Measurements from ENCODE around the gene MYCL.
"Not testable (repeated sequence)": the region's sequence is repeated elsewhere in the genome, so short reads cannot be mapped to it uniquely, and the experiment has no call there.

The MYCL gene

DNA sequence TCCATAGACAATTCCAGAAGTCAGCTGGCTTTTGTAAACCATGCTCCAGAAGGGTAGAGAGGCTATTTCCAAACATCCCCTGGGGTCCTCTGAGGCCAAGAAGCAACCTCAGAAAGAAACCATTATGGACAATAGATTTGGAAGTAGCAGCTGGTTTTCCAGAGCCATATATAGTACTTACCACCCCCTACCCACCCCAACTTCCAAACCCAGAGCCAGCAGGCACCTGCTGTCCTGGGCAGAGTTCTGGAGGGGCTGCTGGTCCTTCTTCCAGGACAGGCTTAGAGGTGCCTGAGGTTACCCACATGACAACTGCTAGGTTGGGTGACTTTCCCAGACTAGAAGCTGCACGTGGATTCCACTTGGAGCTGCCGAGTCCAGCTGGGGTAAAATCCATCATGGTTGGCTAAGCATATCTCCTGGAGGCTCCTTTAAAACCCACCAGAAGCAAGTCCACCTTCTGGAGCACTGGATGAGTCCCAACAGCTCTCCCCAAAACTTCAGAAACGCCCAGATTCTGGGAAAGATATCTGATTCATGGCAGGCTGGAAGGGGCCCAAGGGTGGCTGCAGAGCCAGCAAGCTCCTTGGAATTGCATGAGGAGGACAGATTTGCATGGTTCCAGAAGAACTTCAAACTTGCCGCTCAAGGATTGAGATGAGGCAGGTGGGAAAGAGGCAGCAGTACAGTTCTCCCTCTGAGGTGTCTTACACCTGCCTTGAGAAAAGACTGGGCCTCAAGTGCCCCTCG, 5.8 kb downstream of the MYCL start:
- DNase-seq (ENCODE audit: low read depth, low spot score) = no peak
- no peak overlapping the region for H3K4me3 ChIP-seq (ENCODE audit: low read length)

DNA sequence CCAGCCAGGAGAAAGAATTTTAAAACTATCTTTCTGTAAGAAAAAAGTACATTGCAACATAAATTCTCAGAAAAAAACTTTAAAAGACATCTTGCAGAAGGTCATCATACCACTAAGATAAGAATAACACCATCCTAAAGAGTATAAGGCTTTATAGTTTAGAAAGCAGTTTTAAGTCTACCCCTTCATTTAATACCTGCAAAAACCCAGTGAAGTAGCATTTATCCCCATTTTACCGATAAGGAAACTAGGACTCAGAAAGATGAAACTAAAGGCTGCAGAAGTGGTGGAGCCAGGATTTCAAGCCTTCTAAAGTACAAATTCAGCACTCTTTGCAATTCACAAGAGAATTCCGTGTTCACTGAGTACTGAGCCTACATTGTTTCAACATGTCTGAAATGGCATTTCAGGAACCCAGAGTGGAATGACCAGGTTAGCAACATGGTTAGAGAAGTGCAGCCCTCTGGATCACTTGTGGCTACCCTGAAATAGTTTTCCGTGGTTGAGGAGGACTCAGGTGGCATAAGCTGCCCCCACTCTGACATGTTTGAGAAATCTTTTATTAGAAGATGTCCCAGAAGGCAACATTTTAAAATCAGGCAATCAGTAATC, 6.7 kb downstream of the MYCL start:
- DNase-seq (ENCODE audit: low read depth, low spot score) = no peak
- H3K4me3 ChIP-seq (ENCODE audit: low read length) = no peak overlapping the region

DNA sequence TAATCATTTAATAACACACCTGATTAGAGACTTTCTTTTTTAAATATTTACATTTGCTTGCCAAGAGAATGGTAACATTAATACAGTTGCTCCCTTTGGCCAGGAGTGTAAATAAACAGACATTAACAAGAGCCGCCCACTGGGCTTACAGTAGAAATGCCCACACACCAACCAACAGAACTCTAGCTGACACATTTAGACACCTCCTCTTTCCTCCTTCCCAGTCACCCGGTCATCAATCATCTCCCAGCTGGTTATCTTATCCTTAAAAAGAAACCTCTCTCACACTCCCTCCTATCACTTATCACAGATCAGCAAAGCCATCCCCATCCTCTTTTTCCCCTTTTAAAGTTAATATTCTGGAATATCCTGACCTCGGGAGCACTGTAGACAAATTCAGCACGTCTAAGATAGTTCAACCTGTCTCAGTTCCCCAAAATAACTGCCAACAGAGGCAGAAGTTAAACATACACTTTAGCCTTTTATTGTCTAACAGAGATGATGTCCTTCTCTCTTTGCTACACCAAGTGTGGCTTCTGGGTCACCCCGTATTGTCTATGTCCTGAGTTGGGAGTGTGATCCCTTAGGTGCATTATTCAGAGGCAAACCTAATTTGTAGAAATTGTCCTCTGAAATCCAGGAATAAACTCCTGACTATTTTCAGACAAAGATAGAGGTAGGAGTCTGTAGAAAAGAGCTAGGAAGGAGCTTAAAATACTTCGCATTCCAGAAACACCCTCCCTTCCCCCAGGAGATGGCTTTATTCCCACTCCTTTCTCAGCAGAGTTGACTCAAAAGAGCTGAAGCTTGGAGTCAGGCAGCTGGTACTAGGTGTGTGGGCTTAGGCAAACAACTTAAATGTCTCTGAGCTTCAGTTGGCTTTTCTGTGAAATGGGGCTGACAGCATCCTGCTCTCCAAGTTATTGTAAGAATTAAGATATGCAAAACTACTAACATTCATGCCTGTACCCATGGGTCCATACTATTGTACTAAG, 8.8 kb downstream of the MYCL start:
- no peak overlapping the region for H3K4me3 ChIP-seq (ENCODE audit: low read length)
- no peak for DNase-seq (ENCODE audit: low read depth, low spot score)

DNA sequence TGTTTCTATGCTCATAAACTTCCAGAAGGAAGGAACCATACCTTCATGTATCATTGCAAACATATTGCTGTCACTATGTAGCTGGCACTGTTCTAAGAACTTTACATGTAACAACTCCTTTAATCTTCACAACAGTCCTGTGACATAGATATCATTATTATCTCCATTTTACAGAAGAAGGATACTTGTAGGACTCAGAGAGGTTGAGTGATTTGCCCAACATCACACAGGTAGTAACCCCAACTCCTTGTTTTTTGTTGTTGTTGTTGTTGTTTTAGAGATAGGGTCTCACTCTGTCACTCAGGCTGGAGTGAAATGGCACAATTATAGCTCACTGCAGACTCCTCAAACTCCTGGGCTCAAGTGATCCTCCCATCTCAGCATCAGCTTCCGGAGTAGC, 10.8 kb downstream of the MYCL start:
- H3K4me3 ChIP-seq (ENCODE audit: low read length) = no peak overlapping the region
- DNase-seq (ENCODE audit: low read depth, low spot score) = no peak

DNA sequence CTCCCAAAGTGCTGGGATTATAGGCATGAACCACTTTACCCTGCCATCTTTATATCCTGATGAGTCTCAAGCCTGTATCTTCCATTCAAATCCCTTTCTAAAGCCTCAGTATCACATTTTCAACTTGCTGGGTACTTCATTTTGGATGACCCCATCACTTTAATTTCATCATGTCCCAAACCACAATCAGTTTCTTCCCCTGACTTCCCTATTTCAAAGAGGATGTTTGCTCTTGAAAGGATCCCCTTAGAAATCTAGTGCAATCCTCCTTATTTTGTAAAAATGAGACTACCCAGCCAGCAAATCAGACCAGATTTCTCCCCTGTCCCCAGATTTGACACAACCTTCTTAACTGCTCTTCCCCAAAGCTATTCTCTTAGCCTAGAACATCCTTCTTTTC, 11.4 kb downstream of the MYCL start:
- no peak for DNase-seq (ENCODE audit: low read depth, low spot score)
- no peak overlapping the region for H3K4me3 ChIP-seq (ENCODE audit: low read length)

DNA sequence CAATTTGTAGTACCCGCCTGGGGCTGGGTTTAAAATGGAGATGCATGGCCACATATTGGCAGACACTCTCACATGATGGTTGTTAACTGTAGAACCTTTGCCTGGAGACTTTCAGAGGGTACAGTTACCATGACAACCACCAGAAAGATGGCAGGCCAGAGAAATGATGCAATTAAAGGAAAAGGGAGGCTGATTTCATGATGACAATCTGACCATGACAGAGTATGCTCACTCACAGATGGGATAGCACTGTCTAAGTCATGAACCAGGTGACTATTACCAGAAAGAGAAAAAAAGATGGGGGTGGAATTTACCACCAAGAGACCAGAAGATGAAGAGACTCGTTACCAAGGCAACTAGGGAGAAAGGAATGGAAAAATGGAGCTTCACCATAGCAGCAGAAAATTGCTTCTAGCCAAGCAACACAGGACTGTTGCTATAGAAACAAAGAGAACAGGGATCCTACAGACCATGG, 14.9 kb downstream of the MYCL start:
- DNase-seq (ENCODE audit: low read depth, low spot score) = no peak
- H3K4me3 ChIP-seq (ENCODE audit: low read length) = no peak overlapping the region

DNA sequence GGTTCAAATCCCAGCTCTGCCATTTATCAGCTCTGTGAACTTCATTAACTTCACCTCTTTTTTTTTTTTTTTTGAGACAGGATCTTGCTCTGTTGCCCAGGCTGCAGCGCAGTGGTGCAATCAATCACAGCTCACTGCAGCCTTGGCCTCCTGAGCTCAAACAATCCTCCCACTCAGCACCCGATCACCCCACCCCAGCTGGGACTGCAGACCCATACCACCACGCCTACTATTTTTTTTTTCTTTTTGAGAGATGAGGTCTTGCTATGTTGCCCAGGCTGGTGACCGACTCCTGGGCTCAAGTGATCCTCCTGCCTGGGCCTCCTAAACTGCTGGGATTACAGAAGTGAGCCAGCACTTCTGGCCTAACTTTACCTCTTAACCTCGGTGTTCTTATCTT, 16.2 kb downstream of the MYCL start:
- H3K4me3 ChIP-seq (ENCODE audit: low read length) = no peak overlapping the region
- no peak for DNase-seq (ENCODE audit: low read depth, low spot score)

DNA sequence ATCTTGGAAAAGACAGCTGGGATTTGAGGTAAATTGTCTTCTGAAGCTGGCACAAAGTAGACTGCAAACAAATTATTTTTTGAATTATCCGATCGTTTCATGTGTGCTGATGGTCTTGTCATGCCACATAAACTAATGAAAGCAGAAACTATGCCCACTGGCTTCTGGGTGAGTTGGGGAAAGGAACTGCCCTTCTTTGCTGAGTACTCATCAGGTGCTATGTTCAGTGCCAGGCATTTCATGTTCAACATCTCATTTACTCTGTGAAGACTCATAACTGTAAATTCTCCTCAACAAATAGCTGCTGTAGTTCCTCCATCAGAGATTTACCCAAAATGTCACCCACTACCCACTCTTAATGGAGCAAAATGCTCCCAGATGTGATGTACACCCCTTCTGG, 19.6 kb downstream of the MYCL start:
- H3K4me3 ChIP-seq (ENCODE audit: low read length) = peak overlapping the region; percentile 95
- DNase-seq (ENCODE audit: low read depth, low spot score) = no peak

DNA sequence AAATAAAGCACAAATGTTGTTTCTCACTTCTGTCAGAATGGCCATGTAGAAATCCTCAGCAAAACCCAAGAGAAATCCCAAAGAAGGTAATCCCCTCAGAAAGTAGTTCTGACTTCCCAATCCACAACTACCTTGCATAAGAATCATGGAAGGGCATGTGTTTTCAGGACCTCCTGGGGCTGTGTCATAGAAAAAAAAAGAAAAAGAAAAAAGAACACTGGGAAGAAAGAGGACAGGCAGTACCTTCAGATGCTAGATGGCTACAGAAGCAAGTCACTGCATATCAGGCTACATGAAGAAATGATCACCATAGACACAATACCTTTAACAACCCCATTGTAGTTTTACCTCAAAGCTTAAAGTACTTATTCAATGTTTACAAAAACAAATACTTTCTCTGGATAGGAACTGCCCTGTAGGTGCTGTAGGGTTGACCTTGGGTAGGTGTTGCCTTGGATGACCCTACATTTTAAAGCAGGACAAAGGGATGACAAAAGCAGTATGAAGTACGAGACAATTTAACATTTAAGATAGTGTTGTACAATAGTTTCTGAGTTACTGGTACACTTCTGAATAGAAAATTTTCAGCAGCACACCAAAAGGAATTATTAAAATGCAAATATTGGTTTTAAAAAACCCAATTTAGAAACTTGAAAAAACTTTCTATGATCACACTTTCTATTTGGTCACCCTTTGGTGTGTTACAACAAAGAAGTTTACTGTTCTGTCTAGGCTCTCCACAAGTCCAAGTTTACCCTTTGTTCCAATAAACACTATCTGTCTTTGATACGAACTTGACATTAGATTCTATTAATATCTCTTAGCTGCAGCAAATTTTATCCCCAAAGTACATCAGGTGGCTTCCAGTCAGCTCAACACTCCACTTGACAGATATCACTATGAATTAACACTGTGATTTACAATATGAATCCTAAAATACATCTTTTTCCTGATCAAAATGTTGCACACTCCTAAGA, 23.4 kb downstream of the MYCL start:
- no peak overlapping the region for H3K4me3 ChIP-seq (ENCODE audit: low read length)
- no peak for DNase-seq (ENCODE audit: low read depth, low spot score)

DNA sequence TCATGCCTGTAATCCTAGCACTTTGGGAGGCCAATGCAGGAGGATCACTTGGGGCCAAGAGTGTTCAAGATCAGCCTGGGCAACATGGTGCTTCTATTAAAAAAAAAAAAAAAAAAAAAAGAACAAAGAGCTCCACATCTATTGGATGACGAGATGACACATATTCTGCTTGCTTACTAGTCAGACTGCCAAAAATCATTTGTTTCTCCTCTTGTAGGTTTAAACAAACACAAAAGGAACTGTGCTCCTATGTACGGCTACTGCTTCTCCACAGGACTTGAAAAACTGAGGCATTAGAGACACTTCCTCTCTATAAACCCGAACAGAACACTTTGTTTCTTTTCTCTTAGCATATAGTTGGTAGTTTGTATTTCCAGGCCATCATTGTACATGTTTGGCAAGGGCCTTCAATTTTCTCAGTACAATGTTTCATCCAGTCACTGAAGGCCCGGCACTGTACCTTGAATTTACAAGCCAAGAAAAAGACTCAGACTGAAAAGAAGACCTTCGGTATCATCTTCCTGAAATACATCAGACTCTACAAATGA, 24.4 kb downstream of the MYCL start:
- DNase-seq (ENCODE audit: low read depth, low spot score) = no peak
- no peak overlapping the region for H3K4me3 ChIP-seq (ENCODE audit: low read length)

DNA sequence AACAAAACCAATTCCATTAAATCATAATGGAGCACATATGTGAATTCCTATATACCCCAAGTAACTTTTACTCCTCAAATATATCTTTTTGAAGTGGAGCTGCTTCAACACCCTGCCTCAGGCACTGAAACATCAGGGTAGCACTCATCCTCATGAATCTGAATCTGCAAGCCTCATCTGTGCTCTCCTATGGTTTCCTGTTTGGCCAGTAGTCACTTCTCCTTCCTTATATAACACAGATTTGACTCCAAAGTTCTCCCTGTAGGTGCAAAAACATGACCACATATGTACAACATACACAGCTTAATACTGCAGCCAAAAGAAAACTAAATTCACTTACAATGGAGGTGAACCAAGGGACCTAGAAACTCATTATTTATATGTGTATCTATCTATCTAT, 25.6 kb downstream of the MYCL start:
- DNase-seq (ENCODE audit: low read depth, low spot score) = no peak
- H3K4me3 ChIP-seq (ENCODE audit: low read length) = no peak overlapping the region

DNA sequence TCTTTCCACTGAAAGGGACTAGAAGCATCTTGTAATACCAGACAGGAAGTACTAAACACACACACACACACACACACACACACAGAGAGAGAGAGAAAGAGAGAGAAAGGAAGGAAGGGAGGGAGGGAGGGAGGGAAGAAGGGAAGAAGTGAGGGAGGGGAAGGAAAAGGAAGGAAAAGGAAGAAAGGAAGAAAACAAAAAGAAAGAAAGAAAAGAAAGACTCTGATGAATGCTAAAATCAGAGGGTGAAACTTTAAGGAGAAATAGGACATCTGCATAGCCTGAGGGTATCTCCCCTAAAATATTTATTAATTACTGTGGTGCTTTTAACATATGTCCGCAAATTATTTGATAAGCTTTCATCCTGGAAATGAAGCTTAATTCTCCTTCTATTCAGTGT, 29.0 kb downstream of the MYCL start:
- H3K4me3 ChIP-seq (ENCODE audit: low read length) = no peak overlapping the region

DNA sequence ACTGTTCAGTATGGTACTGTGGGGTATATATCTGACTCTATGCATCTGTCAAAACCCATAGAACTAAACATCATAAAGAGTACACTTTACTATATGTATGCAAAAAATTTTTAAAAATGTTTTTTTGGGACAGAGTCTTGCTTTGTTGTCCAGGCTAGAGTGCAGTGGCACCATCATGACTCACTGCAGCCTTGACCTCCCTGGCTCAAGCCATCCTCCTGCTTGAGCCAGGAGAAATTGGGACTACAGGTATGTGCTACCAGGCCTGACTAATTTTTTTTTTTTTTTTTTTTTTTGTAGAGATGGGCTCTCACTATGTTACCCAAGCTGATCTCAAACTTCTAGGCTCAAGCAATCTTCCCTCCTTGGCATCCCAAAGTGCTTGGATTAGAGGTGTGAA, 29.9 kb downstream of the MYCL start:
- no peak for DNase-seq (ENCODE audit: low read depth, low spot score)
- H3K4me3 ChIP-seq (ENCODE audit: low read length) = no peak overlapping the region

More for the DNA sequence above, 29.0 kb downstream of the MYCL start:
- no peak for DNase-seq (ENCODE audit: low read depth, low spot score)

DNA sequence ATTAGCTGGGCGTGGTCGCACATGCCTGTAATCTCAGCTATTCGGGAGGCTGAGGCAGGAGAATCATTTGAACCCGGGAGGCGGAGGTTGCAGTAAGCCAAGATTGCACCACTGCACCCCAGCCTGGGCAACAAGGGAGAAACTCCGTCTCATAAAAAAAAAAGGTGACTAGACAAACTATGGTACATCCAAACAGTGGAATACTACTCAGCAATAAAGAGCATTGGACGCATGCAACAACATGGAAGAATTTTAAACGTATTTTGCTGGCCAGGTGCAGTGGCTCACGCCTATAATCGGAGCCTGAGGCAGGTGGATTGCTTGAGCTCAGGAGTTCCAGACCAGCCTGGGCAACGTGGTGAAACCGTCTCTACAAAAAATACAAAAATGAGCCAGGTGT, 30.7 kb downstream of the MYCL start:
- not testable (repeated sequence) for H3K4me3 ChIP-seq (ENCODE audit: low read length); DNase-seq (ENCODE audit: low read depth, low spot score)

DNA sequence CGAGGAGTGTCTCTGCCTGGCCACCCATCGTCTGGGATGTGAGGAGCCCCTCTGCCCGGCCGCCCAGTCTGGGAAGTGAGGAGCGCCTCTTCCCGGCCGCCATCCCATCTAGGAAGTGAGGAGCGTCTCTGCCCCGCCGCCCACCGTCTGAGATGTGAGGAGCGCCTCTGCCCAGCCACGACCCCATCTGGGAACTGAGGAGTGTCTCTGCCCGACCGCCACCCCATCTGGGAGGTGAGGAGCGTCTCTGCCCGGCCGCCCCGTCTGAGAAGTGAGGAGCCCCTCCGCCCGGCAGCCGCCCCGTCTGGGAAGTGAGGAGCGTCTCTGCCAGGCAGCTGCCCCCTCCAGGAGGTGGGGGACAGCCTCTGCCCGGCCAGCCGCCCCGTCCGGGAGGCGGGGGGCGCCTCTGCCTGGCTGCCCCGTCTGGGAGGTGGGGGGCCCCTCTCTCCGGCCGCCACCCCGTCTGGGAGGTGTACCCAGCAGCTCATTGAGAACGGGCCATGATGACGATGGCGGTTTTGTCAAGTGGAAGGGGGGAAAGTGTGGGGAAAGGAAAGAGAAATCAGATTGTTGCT, 32.1 kb downstream of the MYCL start:
- not testable (repeated sequence) for H3K4me3 ChIP-seq (ENCODE audit: low read length); DNase-seq (ENCODE audit: low read depth, low spot score)

DNA sequence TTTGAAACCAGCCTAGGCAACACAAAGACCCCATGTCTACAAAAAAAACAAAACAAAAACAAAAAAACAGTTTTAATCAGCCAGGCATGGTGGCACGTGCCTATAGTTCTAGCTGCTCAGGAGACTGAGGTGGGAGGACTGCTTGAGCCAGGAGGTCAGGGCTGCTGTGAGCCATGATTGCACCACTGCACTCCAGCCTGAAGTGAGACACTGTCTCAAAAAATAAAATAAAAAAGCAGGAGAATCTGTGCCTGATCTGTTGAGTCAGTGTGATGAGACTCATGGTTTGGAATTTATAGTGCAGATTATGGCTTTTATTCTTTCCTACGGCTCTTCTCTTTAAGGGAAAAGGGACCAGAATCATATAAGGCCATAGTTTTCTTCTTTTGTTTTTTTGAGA, 35.0 kb downstream of the MYCL start:
- H3K4me3 ChIP-seq (ENCODE audit: low read length) = no peak overlapping the region
- DNase-seq (ENCODE audit: low read depth, low spot score) = no peak

DNA sequence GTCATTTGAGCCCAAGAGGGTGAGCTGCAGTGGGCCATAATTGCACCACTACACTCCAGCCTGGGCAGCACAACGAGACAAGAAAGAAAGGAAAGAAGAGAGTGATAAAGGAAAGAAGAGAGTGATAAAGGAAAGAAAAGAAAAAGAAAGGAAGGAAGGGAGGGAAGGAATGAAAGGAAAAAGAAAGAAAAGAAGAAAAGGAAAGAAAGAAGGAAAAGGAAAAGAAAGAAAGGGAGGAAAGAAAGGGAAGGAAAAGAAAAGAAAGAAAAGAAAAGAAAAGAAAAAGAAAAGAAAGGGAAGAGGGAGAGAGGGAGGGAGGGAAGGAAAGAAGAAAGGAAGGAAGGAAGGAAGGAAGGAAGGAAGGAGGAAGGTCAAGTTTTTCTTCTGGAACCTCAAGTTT, 36.0 kb downstream of the MYCL start:
- H3K4me3 ChIP-seq (ENCODE audit: low read length) = no peak overlapping the region
- DNase-seq (ENCODE audit: low read depth, low spot score) = no peak

DNA sequence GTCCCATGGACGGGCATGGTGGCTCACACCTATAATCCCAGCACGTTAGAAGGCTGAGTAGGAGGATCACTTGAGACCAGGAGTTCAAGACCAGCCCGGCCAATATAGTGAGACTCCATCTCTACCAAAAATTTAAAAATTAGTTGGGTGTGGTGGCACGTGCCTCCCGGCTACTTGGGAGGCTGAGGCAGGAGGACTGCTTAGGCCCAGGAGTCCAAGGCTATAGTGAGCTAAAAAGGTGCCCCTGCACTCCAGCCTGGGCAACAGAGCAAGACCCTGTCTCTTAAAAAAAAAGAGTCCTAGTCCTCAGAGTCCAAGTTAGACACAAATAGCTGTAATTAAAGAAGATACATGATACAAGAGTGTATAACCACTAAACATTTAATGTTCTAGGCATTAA, 38.5 kb downstream of the MYCL start:
- no peak for DNase-seq (ENCODE audit: low read depth, low spot score)
- no peak overlapping the region for H3K4me3 ChIP-seq (ENCODE audit: low read length)
